Measurements from ENCODE around the gene COL12A1.

DNA sequence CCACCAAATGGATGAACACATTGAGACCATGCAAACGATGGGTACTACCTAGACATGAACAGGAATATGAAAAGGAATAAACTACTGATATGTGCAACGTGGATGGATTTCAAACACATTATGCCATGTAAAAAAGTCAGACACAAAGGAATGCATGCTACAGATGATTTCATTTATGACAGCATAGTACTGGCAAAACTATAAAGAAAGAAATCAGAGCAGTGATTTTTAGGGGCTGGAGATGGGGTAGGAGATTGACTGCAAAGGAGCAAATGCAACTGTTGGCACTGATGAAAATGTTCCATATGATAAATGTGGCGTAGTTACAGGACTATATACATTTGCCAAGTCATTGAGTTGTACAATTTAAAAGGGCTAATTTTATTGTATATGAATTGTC lies 13.4 kb upstream of the COL12A1 start:
- TF ChIP-seq, protein P1, sequence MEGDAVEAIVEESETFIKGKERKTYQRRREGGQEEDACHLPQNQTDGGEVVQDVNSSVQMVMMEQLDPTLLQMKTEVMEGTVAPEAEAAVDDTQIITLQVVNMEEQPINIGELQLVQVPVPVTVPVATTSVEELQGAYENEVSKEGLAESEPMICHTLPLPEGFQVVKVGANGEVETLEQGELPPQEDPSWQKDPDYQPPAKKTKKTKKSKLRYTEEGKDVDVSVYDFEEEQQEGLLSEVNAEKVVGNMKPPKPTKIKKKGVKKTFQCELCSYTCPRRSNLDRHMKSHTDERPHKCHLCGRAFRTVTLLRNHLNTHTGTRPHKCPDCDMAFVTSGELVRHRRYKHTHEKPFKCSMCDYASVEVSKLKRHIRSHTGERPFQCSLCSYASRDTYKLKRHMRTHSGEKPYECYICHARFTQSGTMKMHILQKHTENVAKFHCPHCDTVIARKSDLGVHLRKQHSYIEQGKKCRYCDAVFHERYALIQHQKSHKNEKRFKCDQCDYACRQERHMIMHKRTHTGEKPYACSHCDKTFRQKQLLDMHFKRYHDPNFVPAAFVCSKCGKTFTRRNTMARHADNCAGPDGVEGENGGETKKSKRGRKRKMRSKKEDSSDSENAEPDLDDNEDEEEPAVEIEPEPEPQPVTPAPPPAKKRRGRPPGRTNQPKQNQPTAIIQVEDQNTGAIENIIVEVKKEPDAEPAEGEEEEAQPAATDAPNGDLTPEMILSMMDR (conservative IDR thresholded peaks at IDR 0.05; ENCODE audit: low read depth in 2 of 2): no peak
- TF ChIP-seq EZH2 (IDR thresholded peaks at IDR 0.05; ENCODE audit: low read depth, unreplicated experiment) (no peak), POLR2AphosphoS5 (IDR thresholded peaks at IDR 0.05; ENCODE audit: low read depth) (no peak), EZH2phosphoT487 (IDR thresholded peaks at IDR 0.05; ENCODE audit: unreplicated experiment) (no peak), STAT1 (IDR thresholded peaks at IDR 0.05; ENCODE audit: unreplicated experiment) (no peak), JUNB (IDR thresholded peaks at IDR 0.05; ENCODE audit: unreplicated experiment) (no peak)
- TF ChIP-seq, protein P2, sequence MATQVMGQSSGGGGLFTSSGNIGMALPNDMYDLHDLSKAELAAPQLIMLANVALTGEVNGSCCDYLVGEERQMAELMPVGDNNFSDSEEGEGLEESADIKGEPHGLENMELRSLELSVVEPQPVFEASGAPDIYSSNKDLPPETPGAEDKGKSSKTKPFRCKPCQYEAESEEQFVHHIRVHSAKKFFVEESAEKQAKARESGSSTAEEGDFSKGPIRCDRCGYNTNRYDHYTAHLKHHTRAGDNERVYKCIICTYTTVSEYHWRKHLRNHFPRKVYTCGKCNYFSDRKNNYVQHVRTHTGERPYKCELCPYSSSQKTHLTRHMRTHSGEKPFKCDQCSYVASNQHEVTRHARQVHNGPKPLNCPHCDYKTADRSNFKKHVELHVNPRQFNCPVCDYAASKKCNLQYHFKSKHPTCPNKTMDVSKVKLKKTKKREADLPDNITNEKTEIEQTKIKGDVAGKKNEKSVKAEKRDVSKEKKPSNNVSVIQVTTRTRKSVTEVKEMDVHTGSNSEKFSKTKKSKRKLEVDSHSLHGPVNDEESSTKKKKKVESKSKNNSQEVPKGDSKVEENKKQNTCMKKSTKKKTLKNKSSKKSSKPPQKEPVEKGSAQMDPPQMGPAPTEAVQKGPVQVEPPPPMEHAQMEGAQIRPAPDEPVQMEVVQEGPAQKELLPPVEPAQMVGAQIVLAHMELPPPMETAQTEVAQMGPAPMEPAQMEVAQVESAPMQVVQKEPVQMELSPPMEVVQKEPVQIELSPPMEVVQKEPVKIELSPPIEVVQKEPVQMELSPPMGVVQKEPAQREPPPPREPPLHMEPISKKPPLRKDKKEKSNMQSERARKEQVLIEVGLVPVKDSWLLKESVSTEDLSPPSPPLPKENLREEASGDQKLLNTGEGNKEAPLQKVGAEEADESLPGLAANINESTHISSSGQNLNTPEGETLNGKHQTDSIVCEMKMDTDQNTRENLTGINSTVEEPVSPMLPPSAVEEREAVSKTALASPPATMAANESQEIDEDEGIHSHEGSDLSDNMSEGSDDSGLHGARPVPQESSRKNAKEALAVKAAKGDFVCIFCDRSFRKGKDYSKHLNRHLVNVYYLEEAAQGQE (IDR thresholded peaks at IDR 0.05; ENCODE audit: unreplicated experiment): no peak
- TF ChIP-seq, protein P3, sequence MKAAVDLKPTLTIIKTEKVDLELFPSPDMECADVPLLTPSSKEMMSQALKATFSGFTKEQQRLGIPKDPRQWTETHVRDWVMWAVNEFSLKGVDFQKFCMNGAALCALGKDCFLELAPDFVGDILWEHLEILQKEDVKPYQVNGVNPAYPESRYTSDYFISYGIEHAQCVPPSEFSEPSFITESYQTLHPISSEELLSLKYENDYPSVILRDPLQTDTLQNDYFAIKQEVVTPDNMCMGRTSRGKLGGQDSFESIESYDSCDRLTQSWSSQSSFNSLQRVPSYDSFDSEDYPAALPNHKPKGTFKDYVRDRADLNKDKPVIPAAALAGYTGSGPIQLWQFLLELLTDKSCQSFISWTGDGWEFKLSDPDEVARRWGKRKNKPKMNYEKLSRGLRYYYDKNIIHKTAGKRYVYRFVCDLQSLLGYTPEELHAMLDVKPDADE (IDR thresholded peaks at IDR 0.05): no peak
